Calu3 (cell line): ENCODE results near the gene SND1. TPM values are rescaled to one million over a fixed set of nuclear protein-coding genes. Genes with fewer than 3 reads are reported as not detected.

Experiments used
- BruUV-seq: library from RNA; stranded (reverse); fragments of 400-500 nt; replicated peaks from 2 replicates; lab custom pipeline; 2021; lab: Mats Ljungman, UMichigan
- CTCF ChIA-PET: fragments of 300-600 bp; sonication (Branson Sonifier 250); formaldehyde crosslinking; loops from one replicate; lab custom pipeline; 2022; ENCODE audit warnings: antibody characterized with exemption; lab: Charles Lee
- DNase-seq: peaks from one replicate; pipeline ENCODE4 v3.0.0; 2022
- H3K27ac Mint-ChIP-seq: one replicate; pipeline ENCODE4 v1.8.0; 2022; ENCODE audit warnings: mixed read lengths; ENCODE audit not compliant: unreplicated experiment
- H3K27me3 Mint-ChIP-seq: one replicate; pipeline ENCODE4 v1.8.0; 2022; ENCODE audit warnings: mixed read lengths; ENCODE audit not compliant: unreplicated experiment
- H3K36me3 Mint-ChIP-seq: one replicate; pipeline ENCODE4 v1.8.0; 2022; ENCODE audit warnings: mild to moderate bottlenecking, moderate library complexity, mixed read lengths; ENCODE audit not compliant: insufficient read depth, unreplicated experiment
- H3K4me1 Mint-ChIP-seq: one replicate; pipeline ENCODE4 v1.8.0; 2022; ENCODE audit warnings: mild to moderate bottlenecking, low read depth, mixed read lengths; ENCODE audit not compliant: unreplicated experiment
- H3K4me3 Mint-ChIP-seq: one replicate; pipeline ENCODE4 v1.8.0; 2022; ENCODE audit warnings: mild to moderate bottlenecking, low read depth, moderate library complexity, mixed read lengths; ENCODE audit not compliant: unreplicated experiment
- H3K9me3 Mint-ChIP-seq: one replicate; pipeline ENCODE4 v1.8.0; 2022; ENCODE audit warnings: low read depth, mixed read lengths; ENCODE audit not compliant: unreplicated experiment
- intact Hi-C: fragments of 100-400 bp; cut with micrococcal nuclease; formaldehyde crosslinking; loops from one replicate; pipeline ENCODE4 v1.10.0; 2022; ENCODE audit not compliant: unreplicated experiment
- total RNA-seq: library from RNA; stranded (reverse); gene quantifications from 2 replicates; pipeline ENCODE4 v1.2.3, GENCODE V29; 2022
- TF ChIP-seq, protein P1 (sequence below): fragments of 200-600 bp; IDR thresholded peaks from one replicate; pipeline ENCODE4 v1.8.0; 2022; ENCODE audit warnings: antibody characterized with exemption; ENCODE audit not compliant: unreplicated experiment

SND1 gene
- total RNA-seq, 1 experiment from 2014 or later, result 205 TPM

DNA sequence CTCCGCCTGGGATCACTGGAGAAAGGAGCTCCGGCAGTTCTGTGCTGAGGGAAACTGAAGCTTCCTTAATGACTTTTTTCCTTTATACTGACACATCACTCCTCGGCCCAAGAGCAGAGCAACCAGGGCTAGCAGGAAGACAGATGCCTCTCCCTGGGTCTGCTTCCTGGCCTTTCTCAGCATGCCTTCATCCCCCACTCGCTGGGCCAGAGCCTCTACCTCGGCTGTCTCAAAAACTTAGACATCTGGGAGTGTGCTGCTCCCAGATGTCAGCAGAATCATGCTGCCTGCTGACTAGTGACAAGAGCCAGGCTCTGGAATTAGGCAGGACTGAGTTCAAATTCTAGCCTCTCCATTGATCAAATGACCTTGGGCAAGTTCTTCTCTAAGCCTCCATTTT lies 403.6 kb downstream of the SND1 start:
- intact Hi-C loops, result no loop called here
- H3K9me3 Mint-ChIP-seq, result no peaks in the 10 kb centered on the region
- no peaks in the 10 kb centered on the region for H3K36me3 Mint-ChIP-seq
- no TSS peak for BruUV-seq
- TF ChIP-seq, protein P1, sequence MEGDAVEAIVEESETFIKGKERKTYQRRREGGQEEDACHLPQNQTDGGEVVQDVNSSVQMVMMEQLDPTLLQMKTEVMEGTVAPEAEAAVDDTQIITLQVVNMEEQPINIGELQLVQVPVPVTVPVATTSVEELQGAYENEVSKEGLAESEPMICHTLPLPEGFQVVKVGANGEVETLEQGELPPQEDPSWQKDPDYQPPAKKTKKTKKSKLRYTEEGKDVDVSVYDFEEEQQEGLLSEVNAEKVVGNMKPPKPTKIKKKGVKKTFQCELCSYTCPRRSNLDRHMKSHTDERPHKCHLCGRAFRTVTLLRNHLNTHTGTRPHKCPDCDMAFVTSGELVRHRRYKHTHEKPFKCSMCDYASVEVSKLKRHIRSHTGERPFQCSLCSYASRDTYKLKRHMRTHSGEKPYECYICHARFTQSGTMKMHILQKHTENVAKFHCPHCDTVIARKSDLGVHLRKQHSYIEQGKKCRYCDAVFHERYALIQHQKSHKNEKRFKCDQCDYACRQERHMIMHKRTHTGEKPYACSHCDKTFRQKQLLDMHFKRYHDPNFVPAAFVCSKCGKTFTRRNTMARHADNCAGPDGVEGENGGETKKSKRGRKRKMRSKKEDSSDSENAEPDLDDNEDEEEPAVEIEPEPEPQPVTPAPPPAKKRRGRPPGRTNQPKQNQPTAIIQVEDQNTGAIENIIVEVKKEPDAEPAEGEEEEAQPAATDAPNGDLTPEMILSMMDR, result no peak
- CTCF ChIA-PET, result interaction anchor here (0.7 kb wide), 1 partner anchor 29 kb away, joined by 3 read pairs; no protein-coding TSS in a partner anchor
- no peak overlapping the region for H3K4me3 Mint-ChIP-seq
- no peak overlapping the region for H3K27ac Mint-ChIP-seq
- H3K4me1 Mint-ChIP-seq, result peaks cover 10% of the 10 kb centered on the region
- no peak for DNase-seq
- no peaks in the 10 kb centered on the region for H3K27me3 Mint-ChIP-seq

DNA sequence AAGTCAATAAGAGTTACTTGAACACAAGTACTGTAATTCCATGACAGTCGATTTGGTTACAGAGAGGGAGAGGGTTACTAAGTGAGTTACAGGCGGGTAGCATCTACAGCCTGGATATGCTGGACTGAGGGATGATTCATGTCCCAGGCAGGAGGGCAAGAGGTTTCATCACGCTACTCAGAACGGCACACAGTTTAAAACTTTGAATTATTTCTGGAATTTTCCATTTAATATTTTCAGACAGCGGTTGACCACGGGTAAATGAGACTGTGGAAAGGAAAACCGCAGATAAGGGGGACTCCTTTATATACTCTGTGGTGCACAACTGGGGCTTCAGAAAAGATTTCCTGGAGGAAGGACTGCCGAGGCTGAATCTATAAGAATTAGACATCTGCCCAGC lies 404.9 kb downstream of the SND1 start:
- Mint-ChIP-seq H3K4me3 (no peak overlapping the region), H3K27ac (no peak overlapping the region), H3K9me3 (no peaks in the 10 kb centered on the region), H3K36me3 (no peaks in the 10 kb centered on the region), H3K27me3 (no peaks in the 10 kb centered on the region), H3K4me1 (peaks cover 10% of the 10 kb centered on the region)
- BruUV-seq, result no TSS peak
- TF ChIP-seq, protein P1, result no peak
- CTCF ChIA-PET, result no interaction called here
- no peak for DNase-seq
- intact Hi-C loops, result no loop called here

DNA sequence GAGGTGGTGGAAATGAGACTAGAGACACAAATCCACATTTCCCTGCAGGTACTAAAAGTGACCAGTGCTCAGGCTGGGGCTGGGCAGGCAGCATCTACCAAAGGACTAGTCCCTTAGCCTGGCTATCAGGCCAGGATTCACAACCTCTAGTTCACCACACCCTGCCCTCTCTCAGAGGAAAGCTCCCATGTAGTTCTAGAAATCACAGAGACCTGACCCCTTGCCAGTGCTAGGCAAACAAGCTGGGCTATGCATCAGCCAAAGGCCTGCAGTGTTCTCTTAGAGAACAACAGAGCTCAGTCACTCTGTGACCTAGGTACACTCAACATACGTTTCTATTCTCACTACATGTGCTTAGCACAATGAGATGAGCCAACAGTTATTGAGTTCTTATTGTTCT lies 405.9 kb downstream of the SND1 start:
- CTCF ChIA-PET, result no interaction called here
- no peak overlapping the region for H3K27ac Mint-ChIP-seq
- H3K9me3 Mint-ChIP-seq, result no peaks in the 10 kb centered on the region
- no peak for DNase-seq
- H3K27me3 Mint-ChIP-seq, result no peaks in the 10 kb centered on the region
- no TSS peak for BruUV-seq
- H3K4me1 Mint-ChIP-seq, result peaks cover 4% of the 10 kb centered on the region
- intact Hi-C loops, result no loop called here
- TF ChIP-seq, protein P1, result no peak
- H3K4me3 Mint-ChIP-seq, result no peak overlapping the region
- no peaks in the 10 kb centered on the region for H3K36me3 Mint-ChIP-seq

DNA sequence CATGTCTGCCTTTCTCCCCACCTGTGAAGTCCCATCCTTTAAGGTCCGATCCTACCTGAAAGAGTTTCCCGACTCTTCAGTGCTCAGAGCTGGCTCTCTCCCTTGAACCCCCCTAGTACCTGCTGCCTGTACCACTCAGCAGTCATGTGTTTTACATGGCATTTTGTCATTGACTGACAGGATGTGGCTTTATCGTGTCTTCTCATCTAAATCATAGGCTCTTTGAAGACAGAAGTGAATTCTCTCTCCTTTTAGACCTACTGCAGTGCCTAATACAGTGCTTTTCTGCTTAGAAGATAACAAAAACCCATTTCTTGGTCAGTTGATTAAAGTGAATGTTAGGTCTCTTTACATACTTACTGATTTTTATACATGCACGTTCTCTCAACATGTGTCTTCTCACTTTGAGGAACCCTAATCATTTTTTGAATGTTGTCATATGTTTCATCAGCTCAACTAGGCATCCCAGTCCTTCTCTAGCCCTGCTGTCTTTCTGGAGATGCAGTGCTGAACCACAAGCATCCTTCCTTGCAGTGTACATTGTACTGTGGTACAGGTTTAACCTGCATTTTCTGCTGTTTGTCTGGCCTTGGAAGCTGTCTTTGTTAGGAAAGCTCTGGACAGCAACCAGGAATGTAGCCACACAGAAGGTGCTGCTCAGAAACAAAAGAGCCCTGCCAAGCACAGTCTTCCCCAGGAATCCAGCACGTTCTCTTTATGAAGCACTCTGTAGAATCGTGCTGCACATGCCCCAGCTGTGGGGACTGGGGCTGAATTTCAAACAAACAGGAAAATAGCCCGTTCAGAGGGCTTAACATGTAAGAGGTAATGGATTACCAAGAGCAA lies 407.4 kb downstream of the SND1 start:
- Mint-ChIP-seq H3K36me3 (no peaks in the 10 kb centered on the region), H3K4me3 (no peak overlapping the region), H3K9me3 (no peaks in the 10 kb centered on the region), H3K27me3 (no peaks in the 10 kb centered on the region), H3K4me1 (no peaks in the 10 kb centered on the region), H3K27ac (no peak overlapping the region)
- BruUV-seq, result no TSS peak
- TF ChIP-seq, protein P1, result no peak
- CTCF ChIA-PET, result no interaction called here
- DNase-seq, result no peak
- intact Hi-C loops, result no loop called here
